HG03196 (cell line): Measurements from ENCODE around the gene PALB2.
"Not testable (repeated sequence)": the region's sequence is repeated elsewhere in the genome, so short reads cannot be mapped to it uniquely, and the experiment has no call there.

Source experiments
- ATAC-seq: cut with Tn5 transposase; IDR thresholded peaks from one replicate; pipeline ENCODE4 v1.9.1; 2021; ENCODE audit not compliant: unreplicated experiment

Gene PALB2

GRCh38 chr16:23650674-23651416, 9.7 kb upstream of the PALB2 start:
- no peak for ATAC-seq

GRCh38 chr16:23642246-23642774, 1.2 kb upstream of the PALB2 start:
- no peak for ATAC-seq

- ATAC-seq: no peak
Observed at GRCh38 chr16:23640615-23640930, 537 bp downstream of the PALB2 start.

GRCh38 chr16:23635958-23636357, 5.2 kb downstream of the PALB2 start:
- no peak for ATAC-seq

GRCh38 chr16:23634461-23635036, 6.6 kb downstream of the PALB2 start:
- ATAC-seq: no peak

GRCh38 chr16:23631874-23632273, 9.2 kb downstream of the PALB2 start:
- ATAC-seq: not testable (repeated sequence)

GRCh38 chr16:23629516-23629915, 11.6 kb downstream of the PALB2 start:
- ATAC-seq: no peak

GRCh38 chr16:23624092-23624491, 17.0 kb downstream of the PALB2 start:
- no peak for ATAC-seq

- ATAC-seq: no peak
Observed at GRCh38 chr16:23615805-23616204, 25.3 kb downstream of the PALB2 start.

- ATAC-seq: no peak
Observed at GRCh38 chr16:23611936-23612335, 29.2 kb downstream of the PALB2 start.

GRCh38 chr16:23610905-23611304, 30.2 kb downstream of the PALB2 start:
- not testable (repeated sequence) for ATAC-seq

GRCh38 chr16:23609929-23610328, 31.2 kb downstream of the PALB2 start:
- ATAC-seq: no peak

- ATAC-seq: no peak
Observed at GRCh38 chr16:23608194-23608593, 32.9 kb downstream of the PALB2 start.

GRCh38 chr16:23607726-23608125, 33.4 kb downstream of the PALB2 start:
- ATAC-seq: no peak

- no peak for ATAC-seq
Observed at GRCh38 chr16:23597003-23597756, 43.9 kb downstream of the PALB2 start.

GRCh38 chr16:23595951-23596720, 45.0 kb downstream of the PALB2 start, which contains the start of gene NDUFAB1:
NDUFAB1 (minus strand) TSS chr16:23596316; CDS start chr16:23596290, 26 bp downstream.
- ATAC-seq: peak; percentile 96

- ATAC-seq: peak; percentile 10
Observed at GRCh38 chr16:23595246-23595950, 45.7 kb downstream of the PALB2 start.

GRCh38 chr16:23594186-23594585, 46.9 kb downstream of the PALB2 start:
- ATAC-seq: no peak

GRCh38 chr16:23590181-23590580, 50.9 kb downstream of the PALB2 start:
- ATAC-seq: no peak

GRCh38 chr16:23587726-23588125, 53.4 kb downstream of the PALB2 start:
- no peak for ATAC-seq
